ENCODE data around the gene AHCTF1.
"Not testable (repeated sequence)": the region's sequence is repeated elsewhere in the genome, so short reads cannot be mapped to it uniquely, and the experiment has no call there.

The AHCTF1 gene

GRCh38 chr1:246885389-246885788, 46.4 kb downstream of the AHCTF1 start:
- not testable (repeated sequence) for H3K4me3 Mint-ChIP-seq, H3K4me1 Mint-ChIP-seq, ATAC-seq, H3K27me3 Mint-ChIP-seq, H3K9me3 Mint-ChIP-seq, H3K27ac Mint-ChIP-seq
- H3K36me3 Mint-ChIP-seq = peaks cover 32% of the 10 kb centered on the region

DNA sequence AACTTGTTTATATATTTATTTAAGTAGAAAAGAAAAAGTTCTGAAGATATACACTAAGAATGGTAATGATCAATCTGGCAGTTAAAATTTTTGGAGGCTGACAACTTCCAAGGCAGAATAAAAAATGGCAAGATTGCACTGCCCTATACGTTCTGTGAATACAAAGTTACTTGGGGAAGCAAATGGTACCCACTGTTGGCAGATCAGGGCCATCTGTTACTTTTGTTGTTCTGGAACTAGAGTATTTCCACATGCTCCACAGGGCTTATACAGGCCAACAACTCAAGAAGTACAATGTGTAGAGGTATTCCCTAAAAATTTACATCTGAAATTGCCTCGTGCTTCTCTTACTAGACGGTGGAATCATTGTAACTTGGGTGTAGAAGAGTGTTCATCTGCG, 53.2 kb downstream of the AHCTF1 start:
- peaks cover 50% of the 10 kb centered on the region for H3K36me3 Mint-ChIP-seq
- peaks cover 7% of the 10 kb centered on the region for H3K4me1 Mint-ChIP-seq
- ATAC-seq = no peak
- no peak overlapping the region for H3K27ac Mint-ChIP-seq
- H3K27me3 Mint-ChIP-seq = no peaks in the 10 kb centered on the region
- no peak overlapping the region for H3K4me3 Mint-ChIP-seq
- H3K9me3 Mint-ChIP-seq = no peaks in the 10 kb centered on the region

GRCh38 chr1:246876431-246876830, 55.3 kb downstream of the AHCTF1 start:
- no peak overlapping the region for H3K27ac Mint-ChIP-seq
- H3K4me3 Mint-ChIP-seq = no peak overlapping the region
- peaks cover 7% of the 10 kb centered on the region for H3K4me1 Mint-ChIP-seq
- H3K27me3 Mint-ChIP-seq = no peaks in the 10 kb centered on the region
- no peak for ATAC-seq
- no peaks in the 10 kb centered on the region for H3K9me3 Mint-ChIP-seq
- H3K36me3 Mint-ChIP-seq = peaks cover 67% of the 10 kb centered on the region

- no peaks in the 10 kb centered on the region for H3K9me3 Mint-ChIP-seq
Observed at GRCh38 chr1:246875041-246876026, 56.4 kb downstream of the AHCTF1 start.

DNA sequence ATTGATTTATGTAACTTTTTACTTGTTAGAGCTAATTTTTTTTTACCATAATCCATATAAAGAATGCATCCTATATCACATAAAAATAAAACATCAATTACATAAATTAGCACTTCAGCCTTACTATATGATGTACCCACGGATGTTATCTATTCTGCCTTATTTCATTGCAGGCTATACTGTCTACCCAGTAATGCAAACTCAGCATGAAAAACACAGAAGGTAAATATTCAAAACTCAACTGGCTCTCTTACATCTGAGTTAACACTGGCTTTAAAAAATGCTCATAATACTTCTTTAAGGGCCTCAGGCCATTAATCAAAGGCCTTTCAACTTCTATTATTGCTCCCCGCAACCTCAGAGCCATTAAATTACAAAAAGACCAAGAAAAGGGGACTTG, 65.8 kb downstream of the AHCTF1 start:
- peaks cover 42% of the 10 kb centered on the region for H3K36me3 Mint-ChIP-seq
- no peak overlapping the region for H3K27ac Mint-ChIP-seq
- H3K27me3 Mint-ChIP-seq = no peaks in the 10 kb centered on the region

More at GRCh38 chr1:246875041-246876026, 56.4 kb downstream of the AHCTF1 start:
- Mint-ChIP-seq H3K4me1 (peaks cover 7% of the 10 kb centered on the region), H3K27me3 (no peaks in the 10 kb centered on the region), H3K27ac (no peak overlapping the region), H3K4me3 (no peak overlapping the region), H3K36me3 (peaks cover 59% of the 10 kb centered on the region)
- no peak for ATAC-seq

GRCh38 chr1:246863791-246864190, 68.0 kb downstream of the AHCTF1 start:
- peaks cover 42% of the 10 kb centered on the region for H3K36me3 Mint-ChIP-seq
- H3K9me3 Mint-ChIP-seq, H3K27me3 Mint-ChIP-seq, H3K27ac Mint-ChIP-seq, H3K4me3 Mint-ChIP-seq, H3K4me1 Mint-ChIP-seq, ATAC-seq: not testable (repeated sequence)

More for the DNA sequence above, 65.8 kb downstream of the AHCTF1 start:
- no peak for ATAC-seq
- Mint-ChIP-seq H3K4me3 (no peak overlapping the region), H3K4me1 (no peaks in the 10 kb centered on the region), H3K9me3 (no peaks in the 10 kb centered on the region)

DNA sequence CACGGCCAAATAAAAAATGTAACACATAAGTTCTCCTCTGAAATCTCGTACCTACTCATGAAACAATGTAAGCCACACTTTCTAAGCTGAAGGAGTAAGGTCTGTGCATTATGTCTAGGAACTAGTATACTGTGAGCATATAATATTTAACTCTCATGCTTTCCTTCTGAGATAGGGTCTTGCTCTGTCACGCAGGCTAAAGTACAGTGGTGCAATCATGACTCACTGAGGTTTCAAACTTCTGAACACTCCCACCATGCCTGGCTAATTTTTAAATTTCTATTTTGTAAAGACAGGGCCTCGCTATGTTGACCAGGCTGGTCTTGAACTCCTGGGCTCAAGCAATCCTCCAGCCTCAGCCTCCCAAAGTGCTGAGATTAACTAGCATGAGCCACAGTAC, 71.3 kb downstream of the AHCTF1 start:
- Mint-ChIP-seq H3K9me3 (no peaks in the 10 kb centered on the region), H3K4me1 (no peaks in the 10 kb centered on the region), H3K4me3 (no peak overlapping the region), H3K27ac (no peak overlapping the region), H3K27me3 (no peaks in the 10 kb centered on the region), H3K36me3 (peaks cover 54% of the 10 kb centered on the region)
- no peak for ATAC-seq

DNA sequence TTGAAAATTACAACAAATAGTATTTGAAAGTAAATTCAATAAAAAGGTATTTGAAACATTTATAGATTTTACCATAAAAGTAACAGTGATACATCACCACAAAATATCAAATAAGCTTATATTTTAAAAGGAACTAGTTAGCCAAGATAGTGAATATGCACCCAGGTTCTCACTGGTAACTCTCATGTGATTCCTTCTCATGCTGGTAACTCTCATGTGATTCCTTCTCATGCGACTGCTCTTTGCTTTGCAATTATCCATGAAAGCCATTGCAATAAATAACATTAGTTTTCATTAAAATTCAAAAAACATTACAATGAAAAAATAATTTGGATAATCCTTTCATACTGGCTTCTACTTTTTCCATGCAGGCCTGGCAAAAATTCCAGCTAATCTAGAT, 75.4 kb downstream of the AHCTF1 start:
- no peaks in the 10 kb centered on the region for H3K4me1 Mint-ChIP-seq
- ATAC-seq = no peak
- no peaks in the 10 kb centered on the region for H3K27me3 Mint-ChIP-seq
- H3K36me3 Mint-ChIP-seq = peaks cover 70% of the 10 kb centered on the region
- no peak overlapping the region for H3K4me3 Mint-ChIP-seq
- H3K9me3 Mint-ChIP-seq = no peaks in the 10 kb centered on the region
- no peak overlapping the region for H3K27ac Mint-ChIP-seq

DNA sequence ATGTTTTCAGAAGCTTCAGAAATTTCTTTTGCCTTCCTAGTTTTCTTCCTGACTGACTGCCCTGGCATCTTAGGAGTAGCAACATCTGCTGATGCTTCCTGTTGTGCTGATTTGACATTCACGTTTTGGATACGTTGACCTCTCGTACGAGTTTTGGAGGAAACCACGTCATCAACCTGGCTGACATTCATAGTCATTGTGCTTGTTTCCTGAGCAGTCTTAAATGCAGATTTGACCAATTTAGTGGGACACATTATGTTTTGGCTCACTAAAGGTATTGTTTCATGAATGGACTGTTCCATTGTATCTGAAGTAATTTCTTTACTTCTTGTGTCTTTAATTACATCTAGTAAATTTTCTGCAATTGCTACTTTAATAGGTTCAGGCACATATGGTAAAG, 81.1 kb downstream of the AHCTF1 start:
- peaks cover 75% of the 10 kb centered on the region for H3K36me3 Mint-ChIP-seq
- H3K4me1 Mint-ChIP-seq, H3K4me3 Mint-ChIP-seq, H3K9me3 Mint-ChIP-seq, ATAC-seq, H3K27ac Mint-ChIP-seq, H3K27me3 Mint-ChIP-seq: not testable (repeated sequence)

DNA sequence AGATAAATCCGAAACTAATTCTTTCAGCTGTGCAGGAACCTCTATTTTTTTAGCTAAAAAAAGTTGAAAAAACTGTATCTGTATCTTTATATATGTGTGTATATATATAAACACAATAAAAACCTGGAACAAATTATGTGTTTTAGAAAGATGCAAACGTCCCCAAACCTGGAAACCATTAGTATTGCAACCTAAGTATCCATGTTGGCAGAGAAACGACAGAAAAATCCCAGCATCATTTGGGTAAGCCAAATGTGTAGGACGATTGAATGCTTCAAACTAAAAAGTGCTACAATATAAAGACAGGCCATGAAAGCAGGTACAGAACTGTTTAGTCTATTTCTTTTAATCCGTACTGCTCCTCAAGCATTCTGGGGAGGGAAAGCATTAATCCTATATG, 87.9 kb downstream of the AHCTF1 start:
- H3K9me3 Mint-ChIP-seq = no peaks in the 10 kb centered on the region
- no peaks in the 10 kb centered on the region for H3K4me1 Mint-ChIP-seq

DNA sequence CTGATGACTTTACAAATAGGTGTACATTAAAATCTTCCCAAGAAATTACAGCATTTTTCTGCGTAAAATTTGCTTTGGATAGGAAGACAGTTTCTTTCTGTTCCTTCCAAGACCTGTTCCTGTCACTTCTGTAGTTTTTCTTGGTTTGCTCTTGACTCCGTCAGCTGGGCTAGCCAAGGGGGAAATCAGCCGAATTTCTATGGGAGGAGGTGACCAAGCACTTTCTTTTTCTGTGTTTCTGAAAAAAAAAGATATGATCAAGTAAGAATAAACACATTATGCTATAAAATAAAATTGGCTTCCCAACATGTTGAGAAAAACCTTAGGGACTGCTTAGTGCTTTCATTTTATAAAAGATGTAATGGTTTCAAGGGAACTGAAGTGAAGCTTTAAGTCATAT, 91.0 kb downstream of the AHCTF1 start:
- Mint-ChIP-seq H3K36me3 (peaks cover 18% of the 10 kb centered on the region), H3K4me1 (peaks cover 11% of the 10 kb centered on the region)
- ATAC-seq, H3K4me3 Mint-ChIP-seq, H3K27me3 Mint-ChIP-seq, H3K9me3 Mint-ChIP-seq, H3K27ac Mint-ChIP-seq: not testable (repeated sequence)

More for the DNA sequence above, 87.9 kb downstream of the AHCTF1 start:
- peaks cover 38% of the 10 kb centered on the region for H3K36me3 Mint-ChIP-seq
- no peak overlapping the region for H3K27ac Mint-ChIP-seq
- H3K4me3 Mint-ChIP-seq = no peak overlapping the region
- H3K27me3 Mint-ChIP-seq = no peaks in the 10 kb centered on the region
- ATAC-seq = no peak

DNA sequence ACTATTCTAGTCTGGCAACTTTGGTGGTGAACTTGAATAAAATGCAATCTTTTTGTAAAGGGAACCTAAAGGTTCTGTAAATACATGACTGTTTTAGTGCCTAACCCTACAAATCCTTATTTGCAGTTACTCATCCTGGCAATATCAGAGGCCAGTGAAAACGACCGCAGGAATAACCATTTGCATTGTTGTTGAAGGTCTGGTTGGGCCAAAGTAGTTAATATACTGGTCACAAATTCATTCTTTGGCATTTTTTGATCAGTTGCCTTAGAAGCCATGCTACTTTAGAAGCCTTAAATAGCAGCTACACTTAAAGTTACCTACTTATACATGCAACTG, 93.7 kb downstream of the AHCTF1 start:
- Mint-ChIP-seq H3K27me3 (peaks cover 9% of the 10 kb centered on the region), H3K36me3 (peaks cover 13% of the 10 kb centered on the region), H3K4me3 (no peak overlapping the region), H3K9me3 (no peaks in the 10 kb centered on the region), H3K27ac (no peak overlapping the region), H3K4me1 (peaks cover 11% of the 10 kb centered on the region)
- ATAC-seq = no peak

GRCh38 chr1:246837418-246838117, 94.2 kb downstream of the AHCTF1 start:
- no peak overlapping the region for H3K27ac Mint-ChIP-seq
- peaks cover 8% of the 10 kb centered on the region for H3K36me3 Mint-ChIP-seq
- H3K4me3 Mint-ChIP-seq = no peak overlapping the region
- peaks cover 11% of the 10 kb centered on the region for H3K4me1 Mint-ChIP-seq
- peaks cover 9% of the 10 kb centered on the region for H3K27me3 Mint-ChIP-seq
- no peaks in the 10 kb centered on the region for H3K9me3 Mint-ChIP-seq
- ATAC-seq = peak; percentile 63

DNA sequence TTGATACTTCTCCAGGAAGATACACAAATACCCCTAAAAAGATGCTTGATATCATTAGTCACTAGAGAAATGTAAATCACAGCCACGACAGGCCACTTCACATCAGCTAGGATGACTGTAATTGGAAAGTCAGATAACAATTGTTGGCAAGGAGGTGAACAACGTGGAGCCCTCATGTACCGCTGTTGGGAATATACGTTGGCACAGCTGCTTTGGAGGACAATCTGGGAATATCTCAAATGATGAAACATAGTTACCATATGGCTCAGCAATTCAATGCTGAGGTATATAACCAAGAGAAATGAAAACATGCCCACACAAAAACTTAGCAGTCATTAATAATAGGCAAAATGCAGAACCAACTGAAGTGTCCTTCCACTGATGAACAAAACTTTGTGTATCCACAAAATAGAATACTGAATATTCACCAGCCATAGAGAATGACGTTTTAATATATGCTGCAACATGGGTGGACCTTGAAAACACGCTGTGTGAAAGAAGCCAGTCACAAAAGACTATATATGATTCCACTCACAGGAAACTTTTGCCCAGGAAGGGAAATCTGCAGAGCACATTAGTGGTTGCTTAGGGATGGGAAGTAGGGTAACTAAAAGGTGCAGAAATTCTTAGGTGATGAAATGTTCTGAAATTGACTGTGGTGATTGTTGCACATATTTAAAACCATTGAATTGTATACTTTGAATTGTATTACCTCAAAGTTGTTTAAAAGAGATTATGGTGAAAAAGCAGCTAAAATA, 95.4 kb downstream of the AHCTF1 start:
- Mint-ChIP-seq H3K27me3 (peaks cover 19% of the 10 kb centered on the region), H3K36me3 (peaks cover 7% of the 10 kb centered on the region), H3K27ac (no peak overlapping the region), H3K9me3 (no peaks in the 10 kb centered on the region), H3K4me1 (peaks cover 11% of the 10 kb centered on the region), H3K4me3 (no peak overlapping the region)
- no peak for ATAC-seq

- Mint-ChIP-seq H3K9me3 (peaks cover 6% of the 10 kb centered on the region), H3K36me3 (peaks cover 8% of the 10 kb centered on the region), H3K4me1 (no peaks in the 10 kb centered on the region), H3K27ac (no peak overlapping the region), H3K27me3 (peaks cover 35% of the 10 kb centered on the region), H3K4me3 (no peak overlapping the region)
- no peak for ATAC-seq
Observed at GRCh38 chr1:246831543-246831942, 100.2 kb downstream of the AHCTF1 start.
